Uterus (tissue), 2 donors: ENCODE results near the gene LYPD6B.

Experiments used
- CTCF ChIP-seq, 4 experiments: fragments of 200-600 bp in 2 of 4; fragments of 450-650 bp in 2 of 4; sonication (generic) in 2 of 4; IDR thresholded peaks; one replicate each; pipeline ENCODE4 v1.5.1; 2016 to 2019; ENCODE audit warnings: antibody characterized with exemption in 4 of 4, mild to moderate bottlenecking in 2 of 4, moderate library complexity in 1 of 4
- POLR2A ChIP-seq, 2 donors: fragments of 450-650 bp; IDR thresholded peaks; one replicate each; pipeline ENCODE4 v1.6.1; 2016; ENCODE audit warnings: antibody characterized with exemption in 2 of 2, mild to moderate bottlenecking in 1 of 2, moderate library complexity in 1 of 2

GRCh38 chr2:149119368-149119767, 80.9 kb downstream of the LYPD6B start:
- TF ChIP-seq CTCF (IDR thresholded peaks at IDR 0.05) (no peak), POLR2A (IDR thresholded peaks at IDR 0.05) (no peak)
